Activated gamma-delta T cell treated with anti-CD3 and anti-CD28 coated beads, Interleukin-2, amount 50 U/mL, for 16 hours (primary cell): ENCODE data around the gene KRT3.

ENCODE experiments used
- DNase-seq: peaks from one replicate; pipeline ENCODE4 v3.0.0-alpha.2; 2020; ENCODE audit warnings: low read depth

KRT3 gene

DNA sequence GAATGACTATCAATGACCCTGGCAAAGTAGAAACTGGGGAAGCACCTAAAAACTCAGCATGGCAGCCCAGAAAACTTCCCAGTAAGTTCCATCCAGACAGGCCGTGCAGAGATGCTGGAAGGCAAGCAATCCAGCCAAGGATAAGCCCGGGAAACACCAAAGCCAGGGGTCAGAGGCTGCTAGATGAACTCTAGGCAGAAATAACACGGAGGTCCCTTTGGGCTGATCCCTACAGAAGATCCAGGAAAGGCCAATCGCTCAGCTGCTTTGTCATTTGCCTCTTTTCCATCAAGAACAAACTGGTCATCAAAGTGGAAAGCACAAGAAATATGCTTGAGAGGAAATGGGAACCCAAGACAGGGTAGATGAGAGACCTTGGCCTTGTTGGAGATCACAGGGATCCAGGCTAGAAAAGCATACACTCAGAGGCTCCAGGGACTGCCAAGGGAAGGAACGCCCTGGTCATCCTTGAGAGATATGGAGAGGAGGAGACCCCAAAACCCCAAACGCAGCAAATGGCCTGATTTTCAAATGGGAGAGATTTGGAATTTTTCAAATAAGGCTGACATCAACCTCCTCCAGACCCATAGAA lies 31.7 kb upstream of the KRT3 start:
- no peak for DNase-seq

DNA sequence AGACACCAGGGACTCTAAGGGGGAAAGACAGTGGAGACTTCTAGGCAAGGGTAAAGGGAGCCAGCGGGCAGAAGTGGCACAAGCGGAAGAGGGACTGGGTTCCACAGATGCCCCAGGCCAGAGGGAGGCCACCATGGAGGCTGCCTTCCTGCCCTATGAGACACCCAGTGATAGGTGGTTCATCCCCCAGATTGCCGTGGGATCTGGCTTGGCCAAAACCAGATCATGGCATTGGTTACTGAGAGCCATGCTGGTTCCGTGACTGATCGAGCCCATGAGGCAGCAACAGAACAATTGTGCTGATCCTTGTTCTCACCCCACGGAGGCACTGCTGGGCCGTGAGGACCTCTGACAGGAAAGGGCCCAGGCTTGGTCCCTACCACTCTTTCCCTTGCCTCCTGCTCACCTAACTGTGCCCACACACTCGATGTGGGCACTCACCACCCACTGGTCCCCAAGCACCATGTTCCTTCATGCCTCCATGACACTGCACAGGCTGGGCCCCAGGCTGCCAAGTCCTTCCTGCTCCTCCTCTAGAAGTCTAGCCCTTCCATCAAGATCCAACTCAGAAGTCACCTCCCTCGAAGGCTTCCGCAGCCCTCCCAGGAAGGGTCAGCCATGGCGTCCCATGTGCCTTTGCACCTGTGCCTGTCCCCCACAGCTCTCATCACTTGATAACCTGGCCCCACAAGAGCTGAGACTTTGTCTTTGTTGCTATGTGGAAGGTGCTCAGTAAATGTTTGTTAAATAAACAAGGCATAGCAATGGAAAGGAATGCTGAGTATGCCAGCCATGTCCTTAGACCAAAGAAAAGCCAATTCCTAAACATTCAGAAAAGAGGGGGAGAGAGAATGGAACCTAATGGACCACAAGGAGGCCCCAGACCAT lies 30.9 kb upstream of the KRT3 start:
- DNase-seq: no peak

DNA sequence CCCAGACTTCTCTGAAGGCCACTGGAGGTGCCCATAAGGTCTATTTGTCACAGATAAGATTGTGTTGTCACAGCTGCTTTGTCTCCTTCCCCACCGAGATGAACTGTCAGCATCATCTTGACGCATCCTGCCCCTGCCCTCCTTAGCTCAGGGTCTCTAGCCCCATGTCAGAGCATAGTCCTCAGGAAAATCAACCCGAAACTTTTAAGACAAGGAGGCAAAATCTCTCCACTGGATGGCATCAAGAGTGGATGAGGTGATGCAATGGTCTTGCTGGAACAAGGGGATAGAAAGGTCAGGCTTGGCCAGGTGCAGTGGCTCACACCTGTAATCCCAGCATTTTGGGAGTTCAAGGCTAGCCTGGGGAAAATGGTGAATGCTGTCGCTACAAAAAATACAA lies 30.0 kb upstream of the KRT3 start:
- no peak for DNase-seq

DNA sequence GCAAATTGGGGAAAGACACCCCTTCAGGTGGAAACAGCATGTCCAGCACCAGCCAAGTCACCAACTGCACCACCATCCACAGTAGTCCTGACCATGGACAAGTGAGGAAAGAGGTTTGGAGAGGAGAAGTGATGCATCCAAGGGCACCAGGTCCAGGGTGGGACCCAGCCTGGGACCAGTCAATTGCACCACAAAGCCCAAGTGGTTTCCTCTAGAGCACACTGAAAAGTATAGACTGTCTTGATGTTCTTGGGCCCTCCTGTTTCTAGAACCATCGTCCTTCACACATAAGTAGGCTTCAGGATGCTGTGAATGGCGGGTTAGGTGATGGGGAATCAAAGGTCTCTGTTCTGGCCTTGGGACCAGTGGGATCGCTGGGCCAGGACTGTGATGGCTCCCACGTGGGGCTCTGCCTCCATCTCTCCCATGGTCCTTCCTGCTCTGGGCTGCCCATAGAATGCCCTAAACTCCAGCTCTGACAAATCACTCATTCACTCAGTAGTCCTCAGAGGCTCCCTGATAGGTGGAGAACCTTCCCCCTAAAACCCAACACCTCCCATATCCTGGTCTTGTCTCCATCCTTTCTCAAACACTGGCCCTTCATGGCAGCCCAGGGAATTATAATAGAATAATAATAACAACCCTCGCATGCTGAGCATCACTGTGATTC lies 29.0 kb upstream of the KRT3 start:
- DNase-seq: no peak

DNA sequence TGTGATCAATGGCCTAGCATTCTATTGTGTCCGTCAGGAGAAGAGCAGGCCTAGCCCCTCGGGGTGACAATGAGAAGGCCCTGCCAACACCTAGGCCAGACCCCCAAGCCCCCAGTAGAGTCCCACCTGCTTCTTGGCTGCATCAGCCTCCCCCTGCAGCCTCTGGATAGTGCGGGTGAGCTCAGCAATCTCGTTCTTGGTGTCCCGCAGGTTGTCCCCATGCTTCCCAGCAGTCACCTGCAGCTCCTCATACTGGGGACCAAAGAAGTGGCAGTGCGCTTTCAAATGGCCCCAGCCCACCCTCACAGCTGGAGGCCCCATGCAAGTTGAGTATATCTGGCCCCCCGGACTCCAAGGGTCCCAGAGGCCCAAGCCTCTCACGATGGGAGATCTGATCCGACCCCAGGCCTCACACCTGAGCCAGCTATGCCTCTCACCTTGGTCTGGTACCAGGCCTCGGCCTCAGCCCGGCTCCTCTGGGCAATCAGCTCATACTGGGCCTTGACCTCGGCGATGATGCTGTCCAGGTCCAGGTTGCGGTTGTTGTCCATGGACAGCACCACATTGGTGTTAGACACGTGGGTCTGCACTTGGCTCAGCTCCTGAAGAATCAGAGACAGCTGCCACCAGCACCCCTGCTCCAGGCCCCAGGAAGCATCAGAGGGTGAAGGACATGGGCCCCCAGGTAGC lies 28.0 kb upstream of the KRT3 start:
- DNase-seq: no peak

DNA sequence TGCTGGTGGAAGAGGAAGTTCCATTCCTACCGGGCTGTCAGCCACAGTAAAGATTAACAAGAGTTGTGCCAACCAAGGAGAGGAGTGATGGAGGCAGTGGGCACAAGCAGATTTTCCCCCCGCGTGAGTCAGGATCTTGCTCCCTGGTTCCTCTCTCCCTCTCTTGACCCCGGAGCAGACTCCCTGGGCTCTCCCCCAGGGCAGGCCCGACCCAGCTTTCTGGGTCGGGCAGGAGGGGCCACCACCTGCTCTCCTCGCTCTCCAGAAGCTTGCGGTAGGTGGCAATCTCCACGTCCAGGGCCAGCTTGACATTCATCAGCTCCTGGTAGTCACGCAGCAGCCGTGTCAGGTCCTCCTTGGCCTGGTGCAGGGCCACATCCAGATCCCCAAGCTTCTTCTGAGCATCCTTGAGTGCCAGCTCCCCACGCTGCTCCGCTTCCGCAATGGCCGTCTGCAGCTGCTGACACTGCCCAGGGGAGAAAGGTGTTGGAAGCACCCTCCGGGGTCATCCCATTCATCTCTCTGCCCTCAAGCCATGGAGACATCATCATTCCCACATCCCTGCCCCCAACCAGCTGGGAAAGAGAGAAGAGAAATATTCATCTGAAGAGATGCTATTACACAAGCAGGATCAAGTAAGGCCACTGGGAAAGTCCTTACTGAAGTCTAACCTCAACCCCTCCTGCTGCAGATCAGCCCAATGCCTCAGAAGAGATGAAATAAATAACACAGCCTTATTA lies 27.0 kb upstream of the KRT3 start:
- no peak for DNase-seq

DNA sequence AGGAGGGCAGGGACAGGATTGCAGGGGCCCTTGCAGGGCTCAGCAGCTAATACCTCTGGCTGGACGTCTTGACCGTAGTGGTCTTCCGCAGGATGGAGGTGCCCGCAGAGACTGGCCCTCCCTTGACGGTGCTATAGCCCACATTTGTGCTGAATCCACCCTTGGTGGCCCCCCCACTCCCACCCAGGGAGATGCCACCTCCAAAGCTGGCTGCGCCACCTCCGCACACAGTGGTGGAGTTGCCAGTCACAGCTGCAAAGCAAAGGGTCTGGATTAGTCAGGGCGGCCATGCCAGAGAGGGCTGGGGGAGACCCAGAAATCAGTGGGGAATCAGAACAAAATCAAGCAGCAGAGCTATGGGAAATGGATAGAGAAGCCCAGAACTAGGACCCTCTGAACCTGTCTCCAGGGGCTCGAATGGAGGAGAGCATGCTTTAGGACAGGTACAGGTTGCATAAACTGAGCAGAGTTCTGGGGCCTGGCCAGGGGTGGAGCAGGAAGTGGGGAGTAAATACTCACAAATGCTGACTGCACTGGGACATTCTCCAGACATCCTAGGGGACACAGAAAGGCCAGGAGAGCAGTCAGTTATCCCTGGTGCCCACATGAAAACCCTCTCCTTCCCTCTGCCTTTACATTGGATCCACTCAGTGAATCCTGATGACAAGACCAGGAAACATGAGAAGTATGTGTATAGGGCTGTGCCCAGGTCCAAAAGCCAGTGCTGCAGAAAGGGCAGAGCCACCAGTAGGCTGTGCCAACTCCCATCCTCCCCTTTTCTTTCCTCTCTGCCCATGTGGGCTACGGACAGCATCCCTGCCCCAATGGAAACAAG lies 26.1 kb upstream of the KRT3 start:
- DNase-seq: no peak

DNA sequence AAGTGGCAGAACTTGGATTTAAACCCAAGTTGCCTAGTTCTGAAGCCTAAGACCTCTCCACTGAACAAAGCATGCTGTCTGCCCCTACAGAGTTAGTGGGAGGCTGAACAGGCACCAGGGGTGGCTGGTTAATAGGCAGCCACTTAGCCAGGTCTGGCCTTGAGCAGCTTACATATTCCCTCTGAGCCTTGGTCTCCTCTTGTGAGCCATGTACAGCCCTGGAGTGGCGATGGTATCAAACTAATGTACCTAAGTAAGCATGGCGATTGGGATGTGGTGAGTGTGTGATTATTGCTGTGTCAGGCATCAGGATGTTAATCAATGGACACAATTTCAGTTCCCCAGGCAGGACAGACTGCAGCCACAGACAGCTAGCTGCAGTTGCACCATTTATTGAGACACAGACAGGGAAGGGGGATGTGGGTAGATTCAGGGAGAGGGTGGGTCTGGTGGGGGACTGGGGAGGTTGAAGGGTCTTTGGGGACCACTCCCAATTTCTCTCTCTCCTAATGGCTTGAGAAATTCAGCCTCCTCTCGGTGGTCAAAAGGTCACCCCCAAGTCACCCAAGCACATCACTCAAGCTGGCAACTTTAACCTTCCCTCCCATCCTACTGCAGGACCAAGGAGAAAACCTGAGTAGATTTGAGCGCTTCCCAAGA lies 25.3 kb upstream of the KRT3 start:
- no peak for DNase-seq

DNA sequence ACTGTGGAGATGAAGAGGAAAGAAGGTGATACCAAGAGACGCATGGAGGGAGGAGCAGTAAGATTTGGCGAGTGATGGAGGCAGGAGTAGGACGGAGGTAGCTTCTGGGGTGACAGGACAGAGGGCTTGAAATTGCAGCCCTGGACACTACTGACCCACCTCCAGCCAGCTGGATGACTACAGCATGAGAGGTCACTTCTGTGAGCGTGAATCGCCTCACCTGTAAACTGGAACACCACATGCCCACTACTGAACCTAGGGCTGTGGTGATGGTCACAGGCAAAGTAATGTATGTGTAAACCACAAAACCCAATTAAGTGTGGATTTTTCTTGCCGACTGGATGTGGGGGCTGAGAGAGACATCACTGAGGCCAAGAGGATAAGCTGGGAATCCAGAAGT lies 24.6 kb upstream of the KRT3 start:
- DNase-seq: no peak

DNA sequence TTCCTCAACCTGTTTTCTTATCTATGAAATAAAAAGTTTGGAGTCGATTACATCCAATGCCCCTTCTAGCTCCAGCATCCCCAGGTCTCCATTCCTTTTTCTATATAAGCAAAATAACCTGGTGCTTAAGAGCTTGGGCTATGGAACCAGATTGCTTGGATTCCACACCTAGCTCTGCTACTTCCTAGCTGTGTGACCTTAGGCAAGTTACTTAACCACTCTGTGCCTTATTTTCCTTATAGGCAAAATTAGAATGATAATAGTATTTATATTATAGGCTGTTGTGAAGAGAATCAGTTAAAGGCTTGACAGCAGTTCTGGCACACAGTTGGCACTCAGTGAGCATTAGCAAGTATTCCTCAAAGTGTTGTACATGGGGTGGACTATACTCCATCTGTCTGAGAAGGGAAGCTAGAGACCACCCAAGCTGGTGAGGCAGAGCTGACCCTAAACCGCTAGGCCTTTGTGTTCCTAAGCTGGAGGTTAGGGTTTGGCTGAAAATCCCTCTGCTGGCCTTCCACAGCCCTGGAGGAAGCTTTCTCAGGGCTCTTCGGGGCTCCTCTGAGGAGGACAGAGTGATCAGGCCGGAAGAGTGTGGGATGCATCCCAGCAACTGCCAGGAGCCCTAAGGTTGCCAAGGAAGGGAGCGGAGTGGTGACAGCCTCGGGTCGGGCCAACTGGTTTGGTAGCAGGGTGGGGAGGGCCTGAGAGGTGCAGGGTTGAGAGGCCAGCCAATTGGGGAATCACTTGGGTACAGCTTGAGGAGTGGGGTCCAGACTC lies 24.0 kb upstream of the KRT3 start:
- DNase-seq: no peak

DNA sequence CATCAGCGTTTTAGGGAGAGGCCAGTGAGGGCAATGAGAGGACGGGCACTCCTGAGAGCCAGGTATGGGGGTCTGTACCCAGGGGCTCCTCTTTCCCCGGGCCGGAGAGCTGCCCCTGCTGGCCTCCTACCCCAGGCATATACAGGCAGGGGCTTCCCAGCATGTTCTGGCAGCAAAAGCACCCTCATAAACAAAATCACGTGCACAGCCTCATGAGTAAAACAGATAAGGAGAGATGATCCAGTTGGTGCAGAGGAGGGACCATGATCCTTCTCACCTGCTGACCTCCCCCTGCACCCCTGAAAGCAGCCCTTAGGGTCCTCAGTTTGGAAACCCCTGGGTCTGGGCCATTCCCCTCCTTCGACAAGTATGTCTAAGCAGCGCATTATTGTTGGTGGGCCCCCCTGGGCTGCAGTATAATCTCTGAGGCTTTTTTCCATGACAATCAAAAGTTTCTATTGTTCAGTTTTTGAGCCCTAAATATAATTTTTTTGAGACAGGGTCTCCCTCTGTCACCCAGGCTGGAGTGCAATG lies 23.0 kb upstream of the KRT3 start:
- no peak for DNase-seq

DNA sequence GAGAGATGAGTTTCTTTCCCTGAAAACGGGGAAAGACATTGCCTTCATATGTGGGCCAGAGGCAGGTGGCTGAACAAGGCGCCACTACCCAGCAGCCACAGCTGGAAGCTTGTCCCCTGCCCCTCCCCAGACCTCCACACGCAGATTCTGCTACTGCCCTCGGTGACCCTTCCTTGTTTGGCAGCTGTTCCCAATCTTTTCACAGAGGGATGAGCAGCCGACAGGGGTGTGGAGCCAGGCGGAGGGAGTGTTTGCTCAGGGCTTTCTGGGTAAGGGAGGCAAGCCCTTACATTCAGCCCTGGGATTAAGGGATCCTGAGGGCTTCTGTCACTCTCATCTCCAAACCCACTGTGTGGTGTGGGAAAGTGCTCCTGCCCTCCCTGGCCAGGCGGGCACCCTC lies 22.5 kb upstream of the KRT3 start:
- DNase-seq: no peak

DNA sequence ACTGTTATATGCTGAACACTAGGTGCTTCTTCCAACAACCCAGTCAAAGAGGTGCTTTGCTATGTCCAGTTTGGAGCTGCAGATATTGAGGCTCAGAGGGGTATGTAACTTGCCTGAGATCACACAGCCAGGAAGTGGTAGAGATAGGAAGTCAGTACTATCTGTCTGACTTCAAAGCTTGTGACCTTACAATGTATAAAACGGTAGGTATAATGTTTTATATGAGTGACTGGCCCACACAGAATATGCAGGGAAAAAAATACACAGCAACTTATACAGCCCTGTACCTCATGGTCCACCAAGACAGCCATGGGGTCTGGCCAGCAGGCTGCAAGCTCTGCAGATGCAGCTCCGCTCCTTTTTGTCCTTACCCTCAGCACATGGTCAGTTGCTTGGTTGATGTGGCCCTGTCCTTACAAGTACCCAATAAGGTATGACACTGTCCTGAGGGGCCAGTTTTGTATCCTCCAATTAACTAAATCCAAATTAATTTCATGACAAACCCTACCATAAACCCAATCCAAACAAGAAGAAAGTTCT lies 21.9 kb upstream of the KRT3 start:
- no peak for DNase-seq

DNA sequence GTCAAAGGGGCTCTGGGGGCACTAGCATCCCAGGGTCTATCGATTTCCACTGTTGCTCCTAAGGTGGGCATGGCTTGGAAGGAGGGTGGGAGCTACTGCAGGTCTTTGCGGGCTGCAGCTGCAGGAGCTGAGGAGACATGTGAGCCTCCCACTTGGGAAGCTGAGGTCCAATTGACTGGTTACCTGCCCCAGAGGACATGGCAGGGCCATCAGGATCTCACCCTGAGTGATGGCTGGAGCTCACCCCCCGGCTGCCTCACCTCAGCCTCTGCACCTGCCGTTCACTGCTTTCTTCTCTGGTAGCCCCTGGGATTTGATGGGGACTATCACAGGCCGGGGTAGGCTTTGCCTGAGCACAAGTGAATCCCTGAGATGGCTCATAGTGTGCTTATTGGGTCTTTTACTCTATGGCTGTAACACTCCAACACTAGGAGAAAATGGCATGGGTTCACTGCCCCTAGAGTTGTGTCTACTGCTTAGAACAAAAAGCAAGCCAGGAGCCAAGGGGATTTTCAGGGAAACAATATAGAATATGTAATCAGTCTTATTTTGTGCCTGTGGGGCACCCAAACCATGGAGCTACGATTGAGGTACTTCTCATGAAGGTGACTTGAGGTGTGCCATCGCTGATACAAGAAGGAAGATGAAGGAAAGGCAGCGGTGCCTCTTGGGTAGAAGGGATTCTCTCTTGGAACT lies 21.2 kb upstream of the KRT3 start:
- no peak for DNase-seq

DNA sequence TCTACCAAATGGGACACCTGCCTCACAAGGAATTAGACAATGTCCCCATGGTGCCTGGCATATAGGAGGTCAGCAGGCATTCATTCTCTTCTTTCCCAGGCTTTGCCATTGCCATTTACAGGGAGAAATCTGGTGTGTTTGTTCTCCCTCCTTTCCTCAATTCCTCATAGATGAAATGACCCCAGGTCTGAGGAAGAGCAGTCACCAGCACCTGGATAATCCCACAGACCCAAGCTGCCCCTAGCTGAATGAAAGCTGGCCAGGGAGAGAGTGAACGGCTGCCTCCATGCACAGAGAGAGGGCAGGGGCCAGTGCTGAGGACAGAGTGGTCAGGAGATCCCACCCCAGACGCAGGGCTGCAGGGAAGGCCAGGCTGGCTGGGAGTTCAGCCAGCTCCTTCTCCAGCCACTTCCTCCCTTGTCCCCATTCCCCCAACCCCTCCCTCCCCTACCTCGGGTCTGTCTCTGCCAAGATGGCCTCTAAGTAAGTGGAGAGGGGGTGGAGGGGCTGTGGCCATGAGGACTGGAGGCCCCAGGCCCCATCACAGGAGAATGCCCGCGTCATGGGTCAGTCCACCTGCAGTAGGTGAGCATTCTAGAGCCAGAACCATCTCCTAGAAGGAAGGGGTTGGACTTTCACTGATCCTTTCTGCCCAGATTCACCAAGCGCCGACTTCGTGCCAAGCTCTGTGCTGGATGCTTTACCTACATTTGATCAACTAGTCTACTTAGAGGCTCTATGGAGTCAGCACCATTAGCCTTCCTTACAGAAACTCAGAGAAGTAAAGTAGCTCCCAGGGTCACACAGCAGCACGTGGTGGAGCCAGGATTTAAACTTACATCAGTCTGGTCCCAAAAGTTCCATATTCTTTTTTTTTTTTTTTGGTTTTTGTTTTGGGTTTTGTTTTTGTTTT lies 20.0 kb upstream of the KRT3 start:
- DNase-seq: no peak

DNA sequence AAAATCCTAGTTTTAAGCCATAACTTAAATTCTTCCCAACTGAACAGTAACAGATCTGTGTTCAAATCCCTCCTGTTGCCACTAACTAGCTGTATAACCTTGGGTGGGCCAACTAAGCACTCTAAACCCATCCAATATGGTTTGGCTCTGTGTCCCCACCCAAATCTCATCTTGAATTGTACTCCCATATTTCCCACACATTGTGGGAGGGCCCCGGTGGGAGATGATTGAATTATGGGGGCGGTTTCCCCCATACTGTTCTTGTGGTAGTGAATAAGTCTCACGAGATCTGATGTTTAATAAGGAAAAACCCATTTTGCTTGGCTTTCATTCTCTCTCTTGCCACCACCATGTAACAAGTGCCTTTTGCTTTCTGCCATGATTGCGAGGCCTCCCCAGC lies 19.2 kb upstream of the KRT3 start:
- DNase-seq: no peak

DNA sequence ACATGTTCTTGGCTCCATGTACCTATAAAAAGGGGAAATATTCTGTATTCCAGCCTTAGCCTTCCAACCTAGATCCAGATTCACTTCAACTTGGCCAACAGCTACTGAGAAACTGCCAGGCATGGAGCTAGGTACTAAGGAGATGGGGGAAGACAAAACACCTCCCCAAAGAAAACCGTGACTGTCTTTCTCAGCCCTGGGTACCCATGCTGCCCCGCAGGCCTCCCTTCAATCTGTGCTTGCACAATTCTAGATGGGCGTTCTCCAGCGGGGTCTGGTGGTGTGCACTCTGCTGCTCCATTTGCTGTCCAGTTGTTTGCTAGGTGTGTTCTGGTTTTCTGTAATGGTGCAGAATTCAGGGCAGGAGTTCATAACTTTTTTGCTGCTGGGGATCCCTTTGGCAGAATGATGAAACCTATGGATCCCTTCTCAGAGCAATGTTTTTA lies 18.8 kb upstream of the KRT3 start:
- no peak for DNase-seq
